ENCODE data around the gene NFIC.
"Not testable (repeated sequence)": the region's sequence is repeated elsewhere in the genome, so short reads cannot be mapped to it uniquely, and the experiment has no call there.

NFIC gene

DNA sequence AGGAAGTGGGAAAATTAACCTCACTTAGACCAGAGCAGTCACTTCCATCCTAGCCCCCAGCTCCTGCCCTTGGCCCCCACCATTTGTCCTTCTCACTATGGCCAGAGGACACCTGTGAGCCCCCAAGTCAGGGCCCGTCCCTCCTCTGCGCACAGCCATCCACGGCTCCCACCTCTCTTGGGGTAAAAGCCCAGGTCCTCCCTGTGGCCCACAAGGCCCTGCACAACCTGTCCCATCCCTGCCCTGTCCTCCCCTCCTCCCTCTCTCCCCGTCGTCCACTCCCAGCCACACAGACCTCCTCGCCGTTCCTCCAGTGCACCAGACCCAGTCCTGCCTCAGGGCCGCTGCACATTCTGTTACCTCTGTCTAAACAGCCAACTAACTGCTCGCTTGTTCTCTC lies 60.0 kb downstream of the NFIC start:
- no peak for DNase-seq (ENCODE audit: low read depth)

DNA sequence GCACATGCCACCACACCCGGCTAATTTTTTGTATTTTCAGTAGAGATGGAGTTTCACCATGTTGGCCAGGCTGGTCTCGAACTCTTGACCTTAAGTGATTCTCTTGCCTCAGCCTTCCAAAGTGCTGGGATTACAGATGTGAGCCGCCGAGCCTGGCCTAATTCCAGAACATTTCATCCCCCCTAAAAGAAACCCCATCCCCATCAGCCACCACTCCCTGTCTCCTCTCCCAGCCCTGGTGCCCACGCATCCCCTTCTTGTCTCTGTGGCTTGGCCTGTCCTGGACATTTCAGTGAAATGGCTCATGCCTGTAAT lies 63.9 kb downstream of the NFIC start:
- DNase-seq (ENCODE audit: low read depth), result not testable (repeated sequence)

DNA sequence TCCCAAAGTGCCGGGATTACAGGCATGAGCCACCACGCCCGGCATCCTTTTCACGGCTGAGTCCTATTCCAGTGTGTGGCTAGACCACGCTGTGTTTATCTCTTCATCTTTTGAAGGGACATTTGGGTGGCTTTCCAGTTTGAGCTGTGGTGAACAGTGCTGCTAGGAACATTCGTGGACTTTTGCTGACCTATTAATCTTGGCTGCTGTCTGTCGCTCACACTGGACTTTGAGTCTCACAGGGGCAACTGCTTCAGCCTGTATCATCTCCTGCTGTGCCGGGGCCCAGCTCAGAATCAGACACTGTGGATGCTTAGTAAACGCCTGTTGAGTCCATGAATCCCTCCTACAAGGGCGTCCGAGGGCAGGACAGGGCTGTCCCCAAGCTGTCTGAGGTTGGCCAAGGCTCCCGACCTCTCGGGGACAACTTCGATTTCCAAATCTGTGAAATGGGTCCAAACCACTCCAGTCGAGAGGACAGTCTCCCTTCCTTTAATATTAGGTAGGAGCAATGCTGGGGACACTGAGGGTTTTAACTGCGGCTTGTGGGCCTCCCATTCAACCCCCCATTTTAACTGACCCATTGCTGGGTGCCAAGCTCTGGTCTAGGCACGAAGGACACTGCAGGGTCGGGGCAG lies 65.5 kb downstream of the NFIC start:
- no peak for DNase-seq (ENCODE audit: low read depth)

DNA sequence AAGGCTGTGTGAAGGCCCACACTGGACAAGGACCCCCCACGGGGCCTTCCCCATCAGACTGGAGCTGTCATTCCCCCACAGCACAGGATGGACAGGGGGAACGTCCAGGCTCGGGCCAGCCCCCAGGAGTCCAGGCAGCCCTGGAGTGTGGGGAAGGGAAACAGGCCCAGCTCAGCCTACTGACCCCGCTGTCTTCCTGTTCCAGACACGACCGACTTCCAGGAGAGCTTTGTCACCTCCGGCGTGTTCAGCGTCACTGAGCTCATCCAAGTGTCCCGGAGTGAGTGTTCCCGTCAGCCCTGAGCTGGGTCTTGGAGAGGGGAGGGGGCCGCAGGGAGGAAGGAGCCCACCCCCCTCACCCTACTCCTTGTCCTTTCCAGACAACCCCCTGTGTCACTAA lies 66.9 kb downstream of the NFIC start:
- no peak for DNase-seq (ENCODE audit: low read depth)

DNA sequence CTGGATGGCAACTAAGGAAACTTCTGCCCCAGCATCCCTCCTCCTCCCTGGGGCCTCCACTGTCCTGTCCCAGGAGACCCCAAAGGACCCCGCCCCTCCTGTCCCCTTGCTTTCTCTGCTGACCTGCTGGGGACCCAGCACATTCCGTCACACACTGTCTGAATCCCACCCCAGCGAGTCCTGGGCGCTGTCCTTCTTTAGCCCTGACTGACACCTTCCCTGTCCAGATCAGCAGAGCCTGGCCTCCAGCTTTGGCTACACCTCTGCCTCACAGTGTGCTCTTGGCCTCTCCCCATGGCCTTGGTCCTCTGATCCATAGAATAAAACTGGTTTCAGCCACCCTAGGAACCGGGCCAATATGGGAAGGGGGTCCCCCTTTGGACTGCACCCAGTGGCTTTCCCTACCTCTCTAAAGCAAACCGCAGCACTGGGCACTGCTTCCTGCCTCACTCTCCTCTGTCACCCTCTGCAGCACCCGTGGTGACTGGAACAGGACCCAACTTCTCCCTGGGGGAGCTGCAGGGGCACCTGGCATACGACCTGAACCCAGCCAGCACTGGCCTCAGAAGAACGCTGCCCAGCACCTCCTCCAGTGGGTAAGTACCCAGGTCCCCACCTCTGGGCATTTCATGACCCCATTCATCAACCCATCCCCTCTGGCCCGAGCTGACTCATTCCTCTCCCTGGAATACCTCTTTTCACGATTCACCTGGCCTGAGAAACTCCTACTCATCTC lies 67.6 kb downstream of the NFIC start:
- DNase-seq (ENCODE audit: low read depth), result no peak

DNA sequence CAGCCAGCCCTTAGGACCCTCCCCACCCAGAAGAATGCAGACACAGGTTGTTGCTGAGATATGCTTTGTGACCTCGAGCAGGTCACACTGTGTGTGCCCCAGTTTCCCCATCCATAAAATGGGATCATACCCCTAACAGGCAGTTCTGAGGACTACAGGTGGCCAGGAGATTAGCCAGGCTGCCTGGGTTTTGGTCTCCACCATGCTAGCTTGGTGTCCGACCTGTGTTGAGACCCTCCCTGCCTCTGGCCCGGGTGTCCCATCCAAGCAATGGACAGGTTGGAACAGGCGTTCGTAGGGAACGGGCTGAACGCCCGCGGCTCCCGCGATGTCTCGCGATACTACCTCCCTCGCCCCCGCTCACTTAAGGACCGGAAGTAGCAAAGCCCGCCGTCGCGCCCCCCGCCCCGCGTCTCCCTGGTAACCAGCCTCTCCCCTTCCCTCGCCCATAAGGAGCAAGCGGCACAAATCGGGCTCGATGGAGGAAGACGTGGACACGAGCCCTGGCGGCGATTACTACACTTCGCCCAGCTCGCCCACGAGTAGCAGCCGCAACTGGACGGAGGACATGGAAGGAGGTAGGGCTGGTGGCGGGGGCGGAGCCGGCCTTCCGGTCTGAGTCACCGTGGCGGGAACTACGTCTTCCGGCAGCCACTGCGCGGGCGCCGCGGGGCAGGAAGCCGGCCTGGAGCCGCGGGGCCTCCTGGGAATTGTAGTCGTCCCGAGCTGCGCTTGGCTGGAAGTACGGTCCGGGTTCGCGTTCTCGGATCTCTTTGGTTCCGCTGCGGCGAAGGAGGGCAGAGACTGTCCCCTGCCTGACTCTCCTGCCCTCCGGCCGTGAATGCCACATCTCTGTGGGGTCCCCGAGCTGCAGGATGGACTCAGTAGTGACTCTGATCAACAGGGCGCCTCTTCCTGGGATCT lies 68.5 kb downstream of the NFIC start:
- peak; percentile 93 for DNase-seq (ENCODE audit: low read depth)

DNA sequence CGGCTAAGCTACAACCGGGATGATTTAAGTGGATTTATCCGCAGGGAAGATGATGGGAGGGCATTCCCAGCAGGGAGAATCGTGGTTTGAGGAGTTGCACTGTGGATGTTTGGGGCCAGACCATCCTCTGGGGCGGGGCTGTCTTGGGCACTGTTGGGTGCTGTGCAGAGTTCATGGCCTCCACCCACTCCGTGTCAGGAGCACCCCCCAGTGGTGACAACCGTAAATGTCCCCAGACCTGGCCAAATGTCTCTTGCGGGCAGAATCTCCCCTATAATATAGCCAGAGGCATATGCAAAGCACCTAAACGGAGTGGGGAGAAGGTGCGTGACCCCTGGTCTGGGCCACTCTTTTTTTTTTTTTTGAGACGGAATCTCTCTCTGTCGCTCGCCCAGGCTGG lies 73.7 kb downstream of the NFIC start:
- DNase-seq (ENCODE audit: low read depth), result peak; percentile 31

DNA sequence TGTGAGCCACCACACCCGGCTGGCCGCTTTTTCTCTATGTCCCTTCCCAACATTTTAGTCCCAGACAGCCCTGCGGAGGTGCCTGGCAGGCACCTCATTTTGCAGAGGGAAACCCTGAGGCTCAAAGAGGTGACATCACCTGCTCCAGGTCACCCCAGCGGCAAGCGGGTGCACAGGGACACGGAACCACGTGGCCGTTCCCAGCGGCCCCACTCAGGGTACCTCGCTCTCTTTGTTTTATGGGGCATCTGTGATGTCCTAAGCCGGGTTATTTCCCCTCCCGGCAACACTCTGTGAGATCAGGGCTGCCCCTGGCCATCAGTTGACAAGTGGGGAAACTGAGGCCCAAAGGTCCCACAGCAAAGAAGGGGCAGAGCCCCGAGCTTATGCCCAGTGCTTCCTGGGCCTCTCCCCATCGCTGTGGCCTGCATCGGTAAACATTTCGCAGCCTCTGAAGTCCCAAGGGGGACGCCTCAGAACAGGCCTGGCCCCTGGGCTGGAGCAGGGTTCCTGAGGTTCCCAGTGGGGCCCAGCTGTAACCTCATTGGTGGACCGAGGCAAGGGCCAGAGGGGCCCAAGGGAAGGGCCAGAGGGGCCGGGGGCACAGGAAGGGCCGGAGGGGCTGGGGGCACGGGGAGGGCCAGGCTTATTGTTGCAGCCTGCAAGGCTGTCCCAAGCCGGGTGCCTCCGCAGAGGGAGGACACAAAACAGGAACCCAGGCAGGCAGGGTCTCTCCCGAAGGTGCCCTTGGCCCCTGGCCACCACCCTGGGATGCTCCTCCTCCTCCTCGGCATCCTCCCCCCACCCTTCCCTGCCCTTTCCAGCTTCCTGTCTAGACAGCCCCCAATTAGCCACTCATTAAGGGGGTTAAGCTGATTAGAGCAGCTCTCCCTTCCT lies 75.0 kb downstream of the NFIC start:
- no peak for DNase-seq (ENCODE audit: low read depth)

DNA sequence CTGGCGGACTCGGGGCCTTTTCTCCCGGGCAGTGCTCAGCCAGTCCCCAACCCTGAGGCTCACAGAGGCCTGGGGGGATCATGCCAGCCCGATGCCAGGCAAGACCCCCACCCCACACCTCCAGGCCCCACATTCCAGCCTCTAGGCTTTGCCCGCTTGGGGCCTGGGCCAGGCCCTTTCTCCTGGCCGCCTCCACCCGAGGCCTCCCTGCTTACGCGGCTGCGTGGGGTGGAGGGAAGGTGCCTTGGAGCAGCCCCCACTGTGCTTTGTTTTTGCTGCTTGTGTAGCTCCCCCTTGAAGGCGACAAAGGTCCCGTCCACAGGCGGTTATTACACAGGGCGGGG lies 75.6 kb downstream of the NFIC start:
- no peak for DNase-seq (ENCODE audit: low read depth)

DNA sequence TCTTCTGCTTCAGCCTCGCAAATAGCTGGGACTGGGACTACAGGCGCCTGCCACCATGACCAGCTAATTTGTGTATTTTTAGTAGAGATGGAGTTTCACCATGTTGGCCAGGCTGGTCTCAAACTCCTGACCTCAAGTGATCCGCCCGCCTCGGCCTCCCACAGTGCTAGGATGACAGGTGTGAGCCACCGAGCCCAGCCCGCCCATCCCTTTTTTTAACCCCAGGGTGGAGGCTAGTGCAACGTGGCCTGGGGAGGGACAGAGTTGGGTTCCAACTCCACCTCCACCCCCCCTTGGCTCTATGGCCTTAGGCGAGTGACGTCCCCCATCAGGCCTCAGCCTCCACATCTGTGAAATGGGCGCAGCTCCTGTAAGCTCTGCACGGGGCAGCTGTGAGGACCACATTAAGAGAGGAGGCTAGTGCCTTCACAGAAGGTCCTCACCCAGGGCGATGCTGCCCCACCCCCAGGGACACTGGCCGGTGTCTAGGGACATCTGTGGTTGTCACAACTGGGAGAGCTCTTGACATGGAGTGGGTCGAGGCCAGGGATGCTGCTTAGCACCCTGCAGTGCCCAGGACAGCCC lies 76.2 kb downstream of the NFIC start:
- DNase-seq (ENCODE audit: low read depth), result no peak

DNA sequence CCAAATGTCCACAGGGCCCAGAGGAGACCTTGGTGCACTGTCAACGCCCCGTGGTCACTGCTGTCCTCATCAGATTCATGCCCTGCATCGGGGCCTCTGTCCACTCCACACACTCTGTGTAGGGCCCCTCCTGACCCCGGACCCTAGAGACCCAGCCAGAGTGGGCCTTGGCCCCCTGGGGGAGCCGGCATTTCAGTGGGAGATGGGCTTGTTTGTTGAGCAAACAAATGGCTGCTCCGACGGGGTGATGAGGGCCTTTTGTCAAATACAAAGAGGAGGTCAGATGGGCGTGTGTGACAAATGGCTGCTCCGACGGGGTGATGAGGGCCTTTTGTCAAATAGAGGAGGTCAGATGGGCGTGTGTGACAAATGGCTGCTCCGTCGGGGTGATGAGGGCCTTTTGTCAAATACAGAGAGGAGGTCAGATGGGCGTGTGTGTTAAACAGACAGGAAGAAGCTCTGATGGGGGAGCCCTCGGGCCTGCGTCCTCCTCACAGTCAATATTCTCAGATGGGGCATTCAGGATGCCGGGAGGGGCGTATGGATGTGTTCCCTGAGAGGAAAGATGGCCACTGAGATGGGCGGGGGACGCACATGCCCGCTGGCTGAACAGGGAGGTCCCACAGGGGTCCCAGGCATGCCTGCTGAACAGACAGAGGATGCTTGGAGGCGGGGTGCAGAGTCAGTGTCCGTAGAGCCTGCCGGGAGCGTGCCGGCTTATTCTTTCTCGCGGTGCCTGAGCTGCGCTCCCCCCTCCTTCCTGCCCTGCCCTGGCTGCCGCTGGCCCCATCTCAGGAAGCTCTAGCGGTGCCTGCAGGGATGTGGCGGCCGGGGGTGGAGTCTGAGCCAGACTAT lies 77.7 kb downstream of the NFIC start:
- DNase-seq (ENCODE audit: low read depth), result no peak

DNA sequence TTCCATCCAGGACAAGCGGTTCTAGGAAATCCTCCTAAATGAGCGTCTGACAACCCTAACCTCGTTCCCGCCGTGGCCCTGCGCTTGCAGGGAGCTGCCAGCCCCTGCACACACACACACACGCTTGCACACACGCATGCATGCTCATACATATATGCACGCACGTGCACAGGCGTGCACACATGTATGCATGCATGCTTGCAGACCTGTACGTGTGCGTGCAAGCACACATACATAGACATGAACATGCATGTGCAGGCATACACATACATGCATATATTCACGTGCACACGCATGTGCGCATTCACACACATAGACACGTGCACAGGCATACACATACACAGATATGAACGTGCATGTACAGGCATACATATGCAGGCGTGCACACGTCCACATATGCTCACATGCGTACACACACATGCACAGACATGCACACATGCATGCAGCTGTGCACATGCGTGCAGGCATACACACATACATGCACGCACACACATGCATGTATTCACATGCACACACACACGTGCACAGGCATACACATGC lies 78.4 kb downstream of the NFIC start:
- DNase-seq (ENCODE audit: low read depth), result no peak

DNA sequence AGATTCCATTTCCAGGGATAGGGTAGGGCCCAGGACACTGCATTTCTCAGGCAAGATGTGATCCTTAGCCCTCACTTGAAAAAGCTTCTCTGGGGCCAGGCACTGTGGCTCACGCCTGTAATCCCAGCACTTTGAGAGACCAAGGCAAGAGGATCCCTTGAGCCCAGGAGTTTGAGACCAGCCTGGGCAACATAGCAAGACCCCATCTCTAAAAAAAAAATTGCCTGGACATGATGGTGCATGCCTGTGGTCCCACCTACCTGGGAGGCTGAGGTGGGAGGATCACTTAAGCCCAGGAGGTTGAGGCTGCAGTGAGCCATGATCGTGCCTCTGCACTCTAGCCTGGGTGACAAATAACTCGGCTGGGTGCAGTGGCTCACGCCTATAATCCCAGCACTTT lies 80.3 kb downstream of the NFIC start:
- not testable (repeated sequence) for DNase-seq (ENCODE audit: low read depth)

DNA sequence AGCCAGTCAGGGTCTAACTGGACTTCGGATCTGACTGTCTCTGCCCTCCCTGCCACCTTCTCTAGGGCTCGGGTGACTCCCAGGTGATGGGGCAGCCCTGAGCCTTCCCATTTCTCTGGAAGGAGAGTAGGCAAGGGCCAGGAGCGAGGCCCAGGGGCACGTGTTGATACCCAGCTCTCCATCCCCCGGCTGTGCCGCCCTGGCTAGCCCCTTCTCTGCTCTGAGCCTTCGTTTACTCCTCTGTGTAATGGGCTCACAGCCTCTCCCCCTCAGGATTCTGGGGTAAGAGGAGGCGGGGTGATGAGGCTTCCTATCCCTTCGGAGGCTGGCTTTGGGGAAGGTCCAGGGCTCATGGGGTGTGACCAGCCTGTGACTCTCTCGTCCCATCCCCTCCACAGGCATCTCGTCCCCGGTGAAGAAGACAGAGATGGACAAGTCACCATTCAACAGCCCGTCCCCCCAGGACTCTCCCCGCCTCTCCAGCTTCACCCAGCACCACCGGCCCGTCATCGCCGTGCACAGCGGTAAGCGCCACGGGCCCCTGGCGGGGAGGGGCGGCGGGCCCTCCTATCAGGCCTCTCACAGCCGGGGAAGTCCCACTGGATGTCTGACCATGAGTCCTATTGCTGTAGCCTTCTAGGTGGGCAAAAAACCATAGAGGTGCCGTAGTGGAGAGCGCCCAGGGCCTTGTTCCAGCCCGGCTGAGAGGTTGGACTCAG lies 82.4 kb downstream of the NFIC start:
- DNase-seq (ENCODE audit: low read depth), result no peak

DNA sequence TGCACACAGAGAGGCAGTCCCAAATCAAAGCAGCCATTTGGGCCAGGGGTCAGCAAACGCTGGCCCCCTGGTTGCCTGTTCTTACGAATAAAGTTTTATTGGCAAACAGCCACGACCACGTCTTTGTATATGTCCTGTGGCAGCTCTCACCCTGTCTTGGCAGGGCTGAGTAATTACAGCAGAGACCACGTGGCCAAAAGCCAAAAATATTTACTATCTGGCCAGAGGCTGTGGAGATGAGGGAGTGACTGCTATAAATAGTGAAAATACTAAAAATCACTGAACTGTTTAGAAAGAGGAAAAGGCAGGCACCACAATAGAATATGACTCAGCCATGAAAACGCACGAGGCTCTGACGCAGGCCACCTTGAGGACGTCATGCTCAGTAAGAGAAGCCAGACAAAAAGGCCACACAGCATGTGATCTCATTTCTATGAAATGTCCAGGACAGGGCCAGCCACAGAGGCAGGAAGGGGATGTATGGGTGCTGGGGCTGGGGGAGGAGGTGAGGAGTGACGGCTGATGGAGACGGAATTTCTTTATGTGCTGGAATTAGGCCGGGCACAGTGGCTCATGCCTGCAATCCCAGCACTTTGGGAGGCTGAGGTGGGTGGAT lies 84.5 kb downstream of the NFIC start:
- DNase-seq (ENCODE audit: low read depth), result no peak

DNA sequence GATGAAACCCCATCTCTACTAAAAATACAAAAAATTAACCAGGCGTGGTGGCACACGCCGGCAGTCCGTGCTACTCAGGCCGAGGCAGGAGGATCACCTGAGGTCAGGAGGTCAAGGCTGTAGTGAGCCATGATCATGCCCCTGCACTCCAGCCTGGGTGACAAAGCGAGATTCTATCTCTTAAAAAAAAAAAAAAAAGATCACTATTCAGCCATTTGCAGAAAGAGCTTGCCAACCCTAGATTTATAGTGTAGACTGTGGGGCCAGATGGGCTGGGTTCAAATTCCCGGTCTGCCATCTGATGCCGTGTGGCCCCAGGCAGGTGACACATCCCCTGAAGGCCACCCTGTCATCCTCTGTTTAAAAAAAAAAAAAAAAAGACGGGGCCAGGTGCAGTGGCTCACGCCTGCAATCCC lies 85.1 kb downstream of the NFIC start:
- DNase-seq (ENCODE audit: low read depth), result no peak

DNA sequence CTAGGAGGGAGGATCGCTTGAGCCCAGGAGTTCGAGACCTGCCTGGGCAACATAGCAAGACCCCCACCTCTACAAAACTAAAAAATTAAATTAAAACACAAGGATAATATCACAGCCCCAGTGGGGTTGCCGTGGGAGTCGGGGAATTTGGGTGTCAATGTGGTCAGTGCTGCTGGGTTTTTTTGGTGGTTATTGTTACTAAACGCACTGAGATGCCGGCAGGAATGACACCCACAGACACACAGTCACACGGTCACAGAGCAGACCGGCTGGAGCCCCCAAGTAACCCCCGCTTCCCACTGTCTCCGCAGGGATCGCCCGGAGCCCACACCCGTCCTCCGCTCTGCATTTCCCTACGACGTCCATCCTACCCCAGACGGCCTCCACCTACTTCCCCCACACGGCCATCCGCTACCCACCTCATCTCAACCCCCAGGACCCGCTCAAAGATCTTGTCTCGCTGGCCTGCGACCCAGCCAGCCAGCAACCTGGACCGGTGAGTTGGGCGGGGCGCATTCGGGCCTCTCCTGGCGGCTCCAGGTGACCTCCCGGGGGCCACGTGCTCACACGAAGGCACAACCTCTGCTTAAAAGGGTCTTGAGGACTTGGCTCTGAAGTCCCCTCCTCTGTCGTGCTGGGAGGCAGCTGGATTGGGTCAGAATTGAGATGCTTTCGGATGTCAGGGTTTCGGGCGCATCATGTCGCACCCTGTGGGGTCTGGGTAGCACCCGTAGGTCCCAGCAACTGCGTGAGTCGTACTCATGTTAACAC lies 86.0 kb downstream of the NFIC start:
- DNase-seq (ENCODE audit: low read depth), result no peak

DNA sequence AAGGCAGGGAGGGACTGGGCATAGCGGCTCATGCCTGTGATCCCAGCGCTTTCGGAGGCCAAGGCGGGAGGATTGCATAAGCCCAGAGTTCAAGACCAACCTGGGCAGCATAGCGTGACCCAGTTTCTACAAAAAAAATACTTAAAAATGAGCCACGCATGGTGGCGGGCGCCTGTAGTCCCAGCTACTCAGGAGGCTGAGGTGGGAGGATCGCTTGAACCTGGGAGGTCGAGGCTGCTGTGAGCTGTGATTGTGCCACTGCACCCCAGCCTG lies 86.5 kb downstream of the NFIC start:
- DNase-seq (ENCODE audit: low read depth), result not testable (repeated sequence)

DNA sequence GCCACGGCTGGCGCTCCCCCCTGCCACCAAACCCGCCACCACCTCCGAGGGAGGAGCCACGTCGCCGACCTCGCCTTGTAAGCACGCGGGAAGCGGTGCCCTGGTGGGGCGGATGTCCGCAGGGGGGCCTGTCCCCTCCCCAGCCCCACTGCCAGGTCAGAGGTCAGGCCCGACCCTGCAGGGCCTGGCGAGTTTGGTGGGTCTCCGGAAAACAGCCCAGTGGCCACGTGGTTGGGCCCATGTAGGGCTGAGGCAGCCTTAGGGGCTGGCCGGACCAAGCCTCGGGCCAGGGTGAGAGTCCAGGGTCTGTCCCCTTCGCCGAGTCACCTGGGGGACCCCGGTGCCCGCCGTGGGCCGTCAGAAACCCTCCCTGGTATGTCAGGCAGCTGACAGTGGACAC lies 87.5 kb downstream of the NFIC start:
- DNase-seq (ENCODE audit: low read depth), result no peak

Measured in activated T-helper 9 cell treated with anti-CD3 and anti-CD28 coated beads, Interleukin-2, amount 50 U/mL, for 16 hours (primary cell).